RWPE2 (cell line): ENCODE measurements around the gene ARHGAP18.

Experiments used
- ATAC-seq: fragments of 200-7000 bp; cut with Tn5 transposase; 3 replicates; pipeline ENCODE4 v1.9.1; 2021; ENCODE audit warnings: low read depth
- DNase-seq: peaks from one replicate; pipeline ENCODE4 v3.0.0-alpha.2; 2020; ENCODE audit warnings: low spot score
- H3K27ac ChIP-seq: fragments of 450-650 bp; 2 replicates; pipeline ENCODE4 v1.5.1; 2017; ENCODE audit warnings: mild to moderate bottlenecking; ENCODE audit not compliant: poor library complexity, severe bottlenecking
- H3K27me3 ChIP-seq: fragments of 250-450 bp; sonication (Bioruptor Pico); 2 replicates; pipeline ENCODE4 v1.5.1; 2021; ENCODE audit warnings: mild to moderate bottlenecking, moderate library complexity; ENCODE audit not compliant: insufficient read depth, poor library complexity, severe bottlenecking
- H3K36me3 ChIP-seq: fragments of 250-450 bp; sonication (Bioruptor Pico); 2 replicates; pipeline ENCODE4 v1.5.1; 2020; ENCODE audit warnings: low read depth, mild to moderate bottlenecking, moderate library complexity
- H3K4me1 ChIP-seq: fragments of 250-450 bp; sonication (Bioruptor Pico); 2 replicates; pipeline ENCODE4 v1.5.1; 2021; ENCODE audit warnings: mild to moderate bottlenecking, moderate library complexity; ENCODE audit not compliant: insufficient read depth, poor library complexity, severe bottlenecking
- H3K4me3 ChIP-seq: fragments of 250-450 bp; sonication (Bioruptor Pico); 2 replicates; pipeline ENCODE4 v1.5.1; 2021; ENCODE audit warnings: mild to moderate bottlenecking, moderate library complexity; ENCODE audit not compliant: severe bottlenecking
- H3K9me3 ChIP-seq: fragments of 250-450 bp; sonication (Bioruptor Pico); 2 replicates; pipeline ENCODE4 v1.5.1; 2021; ENCODE audit warnings: mild to moderate bottlenecking, moderate library complexity; ENCODE audit not compliant: severe bottlenecking
- TF ChIP-seq, protein P1 (sequence below): fragments of 450-650 bp; IDR thresholded peaks from one replicate; pipeline ENCODE4 v1.5.1; 2017; ENCODE audit warnings: mild to moderate bottlenecking, moderate library complexity; ENCODE audit not compliant: poor library complexity, severe bottlenecking

Gene ARHGAP18

DNA sequence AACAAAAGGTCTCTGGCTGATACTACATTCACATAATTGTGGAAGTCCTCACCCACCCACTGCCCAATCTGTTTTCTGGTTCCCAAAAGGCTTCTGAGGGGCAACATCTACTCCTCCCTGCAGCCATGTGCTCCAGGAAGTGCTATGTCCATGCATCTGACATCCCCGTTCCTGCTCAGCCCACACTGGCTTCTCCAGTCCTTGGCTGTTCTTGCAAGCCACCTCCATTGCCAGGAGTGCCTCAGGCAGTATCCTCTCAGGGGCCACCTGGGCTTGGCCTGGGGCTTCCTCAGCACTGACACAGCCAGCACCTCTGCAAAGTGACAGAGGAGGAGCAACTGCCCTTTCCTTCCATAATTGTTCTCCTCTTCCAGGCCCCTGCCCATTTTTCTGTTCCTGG lies 18.3 kb downstream of the ARHGAP18 start:
- peaks cover 52% of the 10 kb centered on the region for H3K4me1 ChIP-seq

GRCh38 chr6:129691043-129691640 lies 18.8 kb downstream of the ARHGAP18 start:
- H3K27ac ChIP-seq, result peak overlapping the region; percentile 98
- ATAC-seq, result no peak
- no peak overlapping the region for H3K4me3 ChIP-seq
- TF ChIP-seq, protein P1, sequence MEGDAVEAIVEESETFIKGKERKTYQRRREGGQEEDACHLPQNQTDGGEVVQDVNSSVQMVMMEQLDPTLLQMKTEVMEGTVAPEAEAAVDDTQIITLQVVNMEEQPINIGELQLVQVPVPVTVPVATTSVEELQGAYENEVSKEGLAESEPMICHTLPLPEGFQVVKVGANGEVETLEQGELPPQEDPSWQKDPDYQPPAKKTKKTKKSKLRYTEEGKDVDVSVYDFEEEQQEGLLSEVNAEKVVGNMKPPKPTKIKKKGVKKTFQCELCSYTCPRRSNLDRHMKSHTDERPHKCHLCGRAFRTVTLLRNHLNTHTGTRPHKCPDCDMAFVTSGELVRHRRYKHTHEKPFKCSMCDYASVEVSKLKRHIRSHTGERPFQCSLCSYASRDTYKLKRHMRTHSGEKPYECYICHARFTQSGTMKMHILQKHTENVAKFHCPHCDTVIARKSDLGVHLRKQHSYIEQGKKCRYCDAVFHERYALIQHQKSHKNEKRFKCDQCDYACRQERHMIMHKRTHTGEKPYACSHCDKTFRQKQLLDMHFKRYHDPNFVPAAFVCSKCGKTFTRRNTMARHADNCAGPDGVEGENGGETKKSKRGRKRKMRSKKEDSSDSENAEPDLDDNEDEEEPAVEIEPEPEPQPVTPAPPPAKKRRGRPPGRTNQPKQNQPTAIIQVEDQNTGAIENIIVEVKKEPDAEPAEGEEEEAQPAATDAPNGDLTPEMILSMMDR, result no peak
- H3K36me3 ChIP-seq, result peaks cover 7% of the 10 kb centered on the region; the same call in 1 of the 2 replicates
- no peak for DNase-seq
- no peaks in the 10 kb centered on the region for H3K9me3 ChIP-seq
- H3K27me3 ChIP-seq, result no peaks in the 10 kb centered on the region
- H3K4me1 ChIP-seq, result peaks cover 50% of the 10 kb centered on the region

More for the DNA sequence above, 18.3 kb downstream of the ARHGAP18 start:
- no peak for ATAC-seq
- peak overlapping the region; percentile 98 for H3K27ac ChIP-seq
- H3K27me3 ChIP-seq, result no peaks in the 10 kb centered on the region
- DNase-seq, result no peak
- H3K9me3 ChIP-seq, result no peaks in the 10 kb centered on the region
- H3K36me3 ChIP-seq, result peaks cover 7% of the 10 kb centered on the region; the same call in 1 of the 2 replicates
- H3K4me3 ChIP-seq, result no peak overlapping the region
- TF ChIP-seq, protein P1, result no peak

DNA sequence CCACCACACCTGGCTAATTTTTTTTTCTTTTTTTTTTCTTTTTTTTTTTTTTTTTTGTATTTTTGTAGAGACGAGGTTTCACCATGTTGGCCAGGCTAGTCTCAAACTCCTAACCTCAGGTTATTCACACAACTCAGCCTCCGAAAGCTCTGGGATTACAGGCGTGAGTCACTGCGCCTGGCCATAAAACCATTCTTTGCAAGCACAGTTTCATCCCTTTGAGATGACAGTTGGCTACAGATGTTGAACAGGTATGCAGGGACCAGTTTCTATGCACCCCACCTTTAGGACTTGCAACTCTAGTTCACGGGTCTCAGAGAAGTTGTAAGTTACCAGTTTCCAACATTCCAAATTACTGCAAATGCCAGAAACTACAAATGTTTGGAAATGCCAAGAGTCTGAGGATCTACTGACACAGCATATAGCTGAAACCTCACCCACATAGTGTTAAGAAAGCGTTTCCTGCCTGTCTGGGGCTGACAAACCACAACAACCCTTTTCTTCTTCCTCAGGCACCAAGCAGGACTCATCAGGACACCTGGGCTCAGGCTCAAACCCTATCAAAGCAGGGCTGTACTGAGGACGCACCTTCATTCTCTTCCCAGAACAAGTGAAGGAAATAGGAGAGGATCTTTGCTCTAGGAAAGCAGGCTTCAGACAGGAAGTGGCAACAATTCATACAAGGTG lies 22.9 kb downstream of the ARHGAP18 start:
- Histone ChIP-seq H3K27ac (peak overlapping the region; percentile 98), H3K4me1 (peaks cover 78% of the 10 kb centered on the region), H3K36me3 (no peaks in the 10 kb centered on the region), H3K4me3 (no peak overlapping the region), H3K9me3 (no peaks in the 10 kb centered on the region), H3K27me3 (no peaks in the 10 kb centered on the region)
- TF ChIP-seq, protein P1, result no peak
- peak; percentile 62 for ATAC-seq
- DNase-seq, result no peak

DNA sequence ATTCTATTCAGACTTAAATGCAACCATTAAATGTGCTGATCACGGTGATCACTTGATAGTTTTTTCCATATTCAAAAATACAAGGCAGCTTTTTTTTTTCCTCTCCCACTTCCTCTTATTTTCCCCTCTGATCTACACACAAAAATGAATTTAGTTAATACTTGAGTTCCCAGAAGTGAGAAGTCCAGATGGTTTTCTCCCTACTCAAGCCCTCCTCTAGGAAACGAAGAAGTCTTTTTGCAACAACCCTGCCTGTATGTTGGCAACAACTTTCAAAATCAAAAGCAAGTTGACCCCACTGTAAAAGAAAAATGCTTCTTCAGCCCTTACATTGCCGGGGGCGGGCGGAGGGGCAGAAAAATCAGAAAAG lies 24.3 kb downstream of the ARHGAP18 start:
- ATAC-seq, result no peak

More for the DNA sequence above, 24.3 kb downstream of the ARHGAP18 start:
- Histone ChIP-seq H3K27me3 (no peaks in the 10 kb centered on the region), H3K27ac (peak overlapping the region; percentile 98), H3K9me3 (no peaks in the 10 kb centered on the region), H3K4me1 (peaks cover 74% of the 10 kb centered on the region), H3K36me3 (no peaks in the 10 kb centered on the region), H3K4me3 (no peak overlapping the region)
- no peak for DNase-seq
- TF ChIP-seq, protein P1, result no peak
